K562 (cell line): ENCODE data around the gene ZFYVE19. TPM values are rescaled to one million over a fixed set of nuclear protein-coding genes. Genes with fewer than 3 reads are reported as not detected.

ENCODE experiments used
- CEBPB ChIP-seq: fragments of 450-650 bp; IDR thresholded peaks from 2 replicates; pipeline ENCODE4 v1.6.1; 2016; ENCODE audit warnings: missing genetic modification characterization, missing compliant biosample characterization
- CXXC5 ChIP-seq: fragments of 250-450 bp; sonication (Bioruptor Pico); IDR thresholded peaks from 2 replicates; pipeline ENCODE4 v1.8.0; 2022; ENCODE audit warnings: inconsistent platforms, mild to moderate bottlenecking, moderate library complexity
- E2F6 ChIP-seq, 2 experiments: IDR thresholded peaks; 2 replicates each; pipeline ENCODE4 v1.6.1; 2011; ENCODE audit warnings: borderline replicate concordance in 1 of 2, control low read depth in 1 of 2, low read depth in 1 of 2, low read length in 1 of 2, mild to moderate bottlenecking in 1 of 2, mixed read lengths in 1 of 2, moderate library complexity in 1 of 2; ENCODE audit not compliant: insufficient read depth in 1 of 2, insufficient read length in 1 of 2, poor library complexity in 1 of 2, severe bottlenecking in 1 of 2; ENCODE audit errors: extremely low read depth in 1 of 2
- KLF16 ChIP-seq: IDR thresholded peaks from 2 replicates; pipeline ENCODE4 v1.6.1; 2016; ENCODE audit warnings: antibody characterized with exemption
- MAZ ChIP-seq, 2 experiments: fragments of 450-650 bp in 1 of 2; sonication (generic) in 1 of 2; formaldehyde crosslinking; IDR thresholded peaks in 1 of 2; conservative IDR thresholded peaks in 1 of 2; 2 replicates each; pipeline versions ENCODE4 v1.4.0 to v1.5.0; 2020; ENCODE audit warnings: mild to moderate bottlenecking in 1 of 2, missing genetic modification reagents in 1 of 2
- MBD2 ChIP-seq: sonication (generic); IDR thresholded peaks from 2 replicates; pipeline ENCODE4 v1.6.1; 2016; ENCODE audit warnings: low read depth, borderline replicate concordance
- RBM25 ChIP-seq: fragments of 200-400 bp; formaldehyde crosslinking; IDR thresholded peaks from 2 replicates; pipeline ENCODE4 v1.6.1; 2018; ENCODE audit warnings: low read length, low read depth, moderate library complexity; ENCODE audit not compliant: severe bottlenecking
- TBP ChIP-seq: optimal IDR thresholded peaks from 2 replicates; pipeline ENCODE3; 2011; ENCODE audit warnings: low read depth, low read length, improper control_type of control experiment
- ZBTB12 ChIP-seq: fragments of 250-450 bp; sonication (Bioruptor Pico); IDR thresholded peaks from 2 replicates; pipeline ENCODE4 v1.4.0; 2020
- ZBTB40 ChIP-seq, 2 experiments: fragments of 450-650 bp in 1 of 2; sonication (generic) in 1 of 2; formaldehyde crosslinking in 1 of 2; IDR thresholded peaks; 2 replicates each; pipeline versions ENCODE4 v1.7.1 to v1.9.0; 2016 to 2022; ENCODE audit warnings: inconsistent platforms in 1 of 2, mild to moderate bottlenecking in 1 of 2, missing genetic modification reagents in 1 of 2
- ZKSCAN8 ChIP-seq: fragments of 200-800 bp; sonication (Bioruptor generic); IDR thresholded peaks from 2 replicates; pipeline ENCODE4 v1.6.1; 2016; ENCODE audit warnings: missing genetic modification characterization, missing compliant biosample characterization
- ZNF140 ChIP-seq: fragments of 250-450 bp; sonication (Bioruptor Pico); IDR thresholded peaks from 2 replicates; pipeline ENCODE4 v1.8.0; 2021; ENCODE audit warnings: moderate library complexity, mild to moderate bottlenecking, inconsistent platforms
- ZNF408 ChIP-seq: fragments of 250-450 bp; sonication (Bioruptor Pico); IDR thresholded peaks from 2 replicates; pipeline ENCODE4 v1.4.0; 2020; ENCODE audit warnings: low read depth, mild to moderate bottlenecking, moderate library complexity
- polyA plus RNA-seq, 8 experiments: library from polyadenylated mRNA; depleted of rRNA in 4 of 8; stranded (reverse) in 5 of 8; unstranded in 3 of 8; fragments of >200 nt; fragmentation: Nextera tagmentation in 2 of 8; fragmentation: Illumina TruSeq in 1 of 8; extraction: Ambion mirVana in 2 of 8; extraction: Trizol in 1 of 8; gene quantifications; 2 replicates each; pipeline versions ENCODE4 v1.2.1 to v1.2.3, GENCODE V29; 2011 to 2014; ENCODE audit warnings: inconsistent platforms in 1 of 8, missing spikeins in 1 of 8
- total RNA-seq, 7 experiments: library from RNA; depleted of rRNA in 6 of 7; stranded (reverse); fragments of >200 nt in 6 of 7; fragmentation: Illumina TruSeq in 2 of 7; extraction: Trizol in 2 of 7; gene quantifications; 2 replicates each; pipeline versions ENCODE4 v1.2.1 to v1.2.3, GENCODE V29; 2011 to 2021; ENCODE audit warnings: low replicate concordance in 1 of 7

The ZFYVE19 gene
- total and polyA plus RNA-seq, 9 of the 15 experiments (the other 6 are each of a cell fraction or from before 2014, with no cell fraction given): 1.5 to 36.8 (median 19.9) TPM

GRCh38 chr15:40859206-40859851 lies 52.4 kb downstream of the ZFYVE19 start (continued):
- TF ChIP-seq ZBTB40 (IDR thresholded peaks at IDR 0.05) (no peak), ZBTB40 (CRISPR knock-in tag; IDR thresholded peaks at IDR 0.05) (no peak), MAZ (CRISPR knock-in tag; conservative IDR thresholded peaks at IDR 0.05 in 1 of 2, IDR thresholded peaks at IDR 0.05 in 1 of 2) (no peak), MBD2 (no peak), ZNF140 (CRISPR knock-in tag) (no peak), RBM25 (no peak), CEBPB (tag) (no peak), ZBTB12 (CRISPR knock-in tag) (no peak), ZNF408 (CRISPR knock-in tag) (no peak), KLF16 (0 out of 2 replicates have a peak, but pooled peaks have one; percentile 31), CXXC5 (CRISPR knock-in tag) (peak; percentile 34; the same call in 1 of the 2 replicates), TBP (no peak), E2F6 (IDR thresholded peaks at IDR 0.05; ENCODE audit: borderline replicate concordance in 1 of 2, extremely low read depth in 1 of 2, insufficient read depth in 1 of 2, insufficient read length in 1 of 2, low read depth in 1 of 2, low read length in 1 of 2, poor library complexity in 1 of 2, severe bottlenecking in 1 of 2) (peak; percentile 17 to 67), ZKSCAN8 (CRISPR knock-in tag) (no peak)
